NCI-H226 (cell line): ENCODE data around the gene ELAVL1.

ENCODE experiments used
- DNase-seq: peaks from one replicate; pipeline ENCODE4 v3.0.0-alpha.2; 2015

The ELAVL1 gene

DNA sequence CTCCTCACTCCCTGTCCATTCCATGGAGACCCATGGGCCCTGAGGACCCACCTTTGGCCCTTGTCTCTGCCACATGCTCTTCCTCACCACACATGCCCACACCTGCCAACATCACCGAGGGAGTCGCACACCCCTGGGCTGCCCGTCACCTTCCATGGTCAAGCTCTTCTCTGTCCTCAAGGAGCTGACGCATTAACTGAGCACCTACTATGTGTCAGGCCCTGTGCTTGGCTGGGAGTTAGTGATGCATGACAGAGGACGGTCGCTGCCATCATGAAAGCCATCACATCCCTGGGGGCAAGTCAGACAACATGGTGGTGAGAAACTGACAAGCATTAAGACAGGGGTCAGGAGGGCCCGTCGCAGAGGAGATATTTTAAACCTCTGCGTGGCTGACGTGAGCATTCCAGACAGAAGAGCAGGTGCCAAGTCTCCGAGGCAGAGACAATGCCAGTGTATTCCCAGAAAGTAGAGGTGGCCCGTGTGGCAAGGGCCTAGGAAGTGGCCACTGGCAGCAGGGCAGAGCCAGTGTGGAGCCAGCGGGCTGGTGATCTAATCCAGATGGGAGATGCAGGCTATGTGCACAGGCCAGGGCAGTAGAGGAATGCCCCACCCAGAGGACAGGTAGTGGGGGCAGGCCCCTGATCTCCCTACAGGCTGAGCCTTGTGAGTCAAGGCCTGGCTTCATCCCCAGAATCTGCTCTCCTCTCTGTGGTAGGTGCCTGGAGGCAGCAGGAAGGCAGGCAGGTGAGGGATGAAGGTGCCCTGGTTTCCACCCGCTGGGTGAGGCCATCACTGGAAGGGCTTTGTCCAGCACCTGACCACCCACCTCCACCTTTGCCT is 21.2 kb downstream of the ELAVL1 start:
- no peak for DNase-seq

DNA sequence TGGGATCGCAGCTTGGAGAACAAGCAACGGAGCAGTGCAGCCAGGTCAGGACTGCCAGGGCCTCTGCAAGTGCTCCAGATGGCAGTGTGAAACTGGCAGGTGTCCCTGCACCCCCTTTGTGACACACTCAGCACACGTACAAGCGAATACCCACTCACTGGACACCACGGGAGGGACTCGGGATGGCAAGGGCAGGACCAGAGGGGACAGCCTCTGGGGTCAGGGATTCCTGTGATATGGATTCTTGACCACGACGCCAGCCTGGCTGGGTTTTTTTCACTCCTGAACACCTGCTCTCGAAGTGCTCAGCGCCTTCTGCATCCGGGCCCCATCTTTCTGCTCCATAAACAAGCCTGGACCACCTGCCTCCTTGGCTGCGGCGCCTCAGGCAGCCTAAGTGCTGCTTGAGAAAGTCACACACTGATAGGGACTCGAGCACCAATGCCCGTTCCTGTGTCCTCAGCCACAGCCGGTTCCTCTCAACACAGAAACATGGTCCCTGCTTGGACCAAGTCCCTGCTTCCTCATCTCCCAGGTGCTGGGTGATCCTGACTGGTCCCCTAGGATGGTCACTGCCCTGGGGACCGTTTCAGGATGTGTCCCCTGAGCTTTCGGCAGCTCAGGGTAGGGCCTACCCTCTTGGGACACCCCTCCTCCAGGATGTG is 22.0 kb downstream of the ELAVL1 start:
- no peak for DNase-seq

DNA sequence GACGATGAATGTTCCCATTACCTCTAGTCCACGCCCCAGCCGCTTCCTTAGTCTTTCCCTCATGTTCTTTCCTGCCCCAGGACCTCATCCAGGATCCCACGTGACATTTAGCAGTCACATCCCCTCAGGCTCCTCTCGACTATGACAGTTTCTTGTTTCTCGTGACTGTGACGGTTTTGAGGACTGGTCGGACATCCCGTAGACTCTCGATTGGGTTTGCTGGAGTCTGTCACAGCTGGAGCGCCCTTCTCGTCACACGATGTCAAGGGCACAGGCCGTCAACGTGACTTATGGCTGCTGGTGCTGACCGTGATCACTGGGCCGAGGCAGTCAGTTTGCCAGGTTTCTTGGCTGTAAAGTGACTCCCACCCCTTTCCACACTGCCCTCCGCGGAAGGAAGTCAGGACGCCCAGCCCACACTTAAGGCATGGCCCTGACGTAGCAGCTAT is 22.8 kb downstream of the ELAVL1 start:
- DNase-seq: no peak

DNA sequence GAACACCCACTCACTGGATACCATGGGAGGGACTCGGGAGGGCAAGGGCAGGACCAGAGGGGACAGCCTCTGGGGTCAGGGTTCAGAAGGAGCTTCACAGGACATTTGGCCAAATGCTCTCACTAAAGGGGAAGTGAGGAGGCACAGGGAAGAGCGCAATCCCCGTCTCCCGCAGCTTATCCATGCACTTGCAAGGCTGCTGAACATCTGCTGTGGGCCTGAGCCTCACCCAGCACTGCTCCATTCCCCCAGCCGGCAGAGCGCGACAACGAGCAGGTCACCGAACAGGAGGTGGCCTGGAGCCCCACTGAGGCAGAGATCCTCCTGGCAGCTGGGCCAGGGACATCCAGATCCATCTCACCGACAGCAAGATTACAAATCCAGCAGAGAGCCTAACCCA is 23.3 kb downstream of the ELAVL1 start:
- DNase-seq: no peak

DNA sequence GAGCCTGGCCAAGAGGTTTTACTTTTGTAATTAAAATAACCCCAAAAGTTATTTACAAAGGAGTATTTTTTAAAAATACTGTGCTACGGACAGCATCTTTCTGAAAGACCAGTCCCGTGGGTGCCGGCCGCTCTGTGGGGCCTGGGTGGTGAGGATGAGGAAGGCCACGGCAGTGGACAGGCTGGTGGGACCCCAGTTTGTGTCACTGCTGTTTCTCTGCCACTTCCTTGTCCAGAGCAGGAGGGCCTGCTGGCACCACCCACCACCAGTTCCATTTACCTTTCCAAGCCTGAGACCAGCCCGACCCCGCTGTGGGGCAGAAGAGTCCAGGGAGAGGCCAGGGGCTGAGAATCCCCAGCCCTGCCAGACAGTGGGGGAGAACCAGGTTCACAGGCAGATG is 23.8 kb downstream of the ELAVL1 start:
- no peak for DNase-seq

DNA sequence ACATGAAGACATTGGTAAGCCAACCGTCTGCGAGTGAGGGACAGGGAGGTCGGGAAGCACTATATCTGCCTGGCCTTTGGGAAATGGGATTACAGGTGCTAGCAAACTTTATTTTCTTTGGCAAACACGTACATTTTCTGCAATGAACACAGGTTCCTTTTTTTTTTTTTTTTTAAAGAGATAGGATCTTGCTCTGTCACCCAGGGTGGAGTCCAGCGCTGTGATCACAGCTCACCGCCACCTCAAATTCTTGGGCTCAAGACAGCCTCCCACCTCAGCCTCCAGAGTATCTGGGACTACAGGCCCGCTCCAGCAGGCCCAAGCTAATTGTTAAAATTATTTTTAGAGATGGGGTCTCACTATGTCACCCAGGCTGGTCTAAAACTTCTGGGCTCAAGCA is 24.2 kb downstream of the ELAVL1 start:
- DNase-seq: no peak

DNA sequence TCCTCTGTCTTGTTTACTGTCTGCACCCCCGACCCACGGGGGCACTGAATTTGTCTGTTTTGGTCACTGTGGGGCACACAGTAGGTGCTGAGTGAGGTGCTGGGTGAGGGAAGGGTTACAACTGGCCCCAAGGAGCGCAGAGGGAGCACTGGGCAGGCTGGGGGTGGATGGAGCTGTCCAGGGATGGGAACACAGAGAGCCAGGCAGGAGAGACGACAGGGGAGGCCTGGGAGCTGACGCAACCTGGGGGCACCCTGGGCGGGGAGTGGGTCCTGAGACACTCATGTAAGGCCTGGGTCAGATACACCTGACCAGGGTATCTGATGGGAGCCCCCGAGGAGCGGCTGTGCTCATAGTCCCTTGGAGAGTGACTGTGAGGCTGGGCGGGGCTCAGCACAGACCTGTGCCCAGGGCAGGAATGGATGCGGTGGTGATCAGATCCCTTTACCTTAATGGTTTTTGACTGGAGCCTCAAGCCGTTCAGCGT is 24.8 kb downstream of the ELAVL1 start:
- no peak for DNase-seq

DNA sequence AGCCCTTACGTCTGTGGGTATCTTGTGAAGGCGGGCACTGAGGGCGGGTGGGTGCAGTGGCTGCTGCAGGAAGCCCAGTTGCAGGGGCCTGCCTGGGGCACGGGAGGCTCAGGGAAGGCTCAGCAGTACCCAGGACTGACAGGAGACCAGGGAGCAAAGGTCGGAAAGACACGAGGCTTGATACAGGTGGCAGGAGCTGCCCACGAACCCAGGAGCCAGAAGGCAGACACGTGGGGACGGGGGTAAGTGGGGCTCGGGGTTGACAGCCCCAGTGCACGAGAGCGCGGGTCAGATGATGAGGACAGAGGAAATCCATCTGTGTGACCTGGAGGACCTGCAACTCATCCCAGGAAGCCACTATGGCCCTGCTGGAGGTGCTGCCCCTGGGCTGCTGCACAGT is 25.3 kb downstream of the ELAVL1 start:
- no peak for DNase-seq

DNA sequence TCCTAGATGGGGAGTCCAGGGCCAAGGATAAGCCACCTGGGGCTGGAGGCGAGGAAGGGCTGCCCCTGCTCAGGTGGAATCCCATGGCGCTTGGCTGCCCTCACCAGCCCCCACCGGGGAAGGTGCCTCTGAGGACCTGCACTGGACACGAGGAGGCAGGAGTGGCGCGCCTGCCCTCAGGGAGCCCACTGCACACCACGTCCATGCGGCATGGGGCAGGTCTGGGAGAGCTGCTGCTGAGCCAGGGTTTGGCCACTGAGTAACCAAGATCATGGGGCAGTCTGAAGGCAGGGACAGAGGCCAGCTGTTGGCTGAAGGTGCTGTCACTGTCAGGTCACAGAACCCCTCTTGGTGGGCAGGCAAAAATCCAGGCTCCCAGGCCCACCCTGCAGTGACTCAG is 25.9 kb downstream of the ELAVL1 start:
- no peak for DNase-seq

DNA sequence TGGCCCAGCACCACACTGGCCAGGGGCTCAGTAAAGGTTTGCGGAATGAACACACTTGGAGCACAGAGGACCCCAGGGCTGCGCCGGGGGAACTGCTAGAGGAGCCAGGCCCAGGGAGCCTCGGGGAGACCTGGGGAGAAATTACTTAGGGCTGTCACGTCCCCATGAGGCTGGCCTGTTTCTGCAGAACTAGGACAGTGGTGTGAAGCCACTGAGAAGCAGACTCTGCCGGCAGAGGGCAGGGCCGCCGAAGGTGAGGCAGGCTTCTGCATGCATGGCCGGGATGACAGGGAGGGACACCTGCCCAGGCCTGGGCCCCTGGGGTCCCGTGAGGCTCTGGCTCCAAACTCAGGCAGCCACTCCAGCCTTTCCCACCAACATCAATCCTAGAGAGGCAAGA is 26.4 kb downstream of the ELAVL1 start:
- no peak for DNase-seq

DNA sequence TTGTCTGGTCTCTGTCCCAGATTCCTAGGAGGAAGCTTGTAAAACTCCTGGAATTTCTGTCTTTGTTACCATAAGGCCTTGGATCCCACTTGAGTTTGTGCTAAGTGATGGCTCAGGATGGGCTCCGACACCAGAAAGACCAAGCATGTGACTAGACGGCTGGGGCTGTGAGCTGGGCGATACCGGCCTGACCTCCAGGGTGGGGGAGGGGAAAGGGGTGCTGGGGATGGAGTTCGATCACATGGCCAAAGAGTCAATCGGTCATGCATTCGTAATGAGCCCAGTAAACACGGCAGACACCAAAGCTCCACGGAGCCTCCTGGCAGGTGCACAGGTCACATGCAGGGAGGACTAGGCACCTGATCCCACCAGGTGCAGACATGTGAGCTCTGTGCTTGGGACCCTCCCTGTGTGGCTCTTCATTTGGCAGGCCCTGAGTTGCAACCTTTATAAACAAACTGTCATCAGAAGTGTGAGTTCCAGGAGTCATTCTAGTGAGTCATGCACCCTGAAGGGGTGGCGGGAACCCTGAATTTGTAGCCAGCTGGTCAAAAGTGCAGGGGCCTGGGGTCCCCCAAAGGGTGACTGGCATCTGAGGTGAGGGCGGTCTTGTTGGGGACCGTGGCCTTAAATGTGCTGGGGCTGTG is 27.1 kb downstream of the ELAVL1 start:
- no peak for DNase-seq

DNA sequence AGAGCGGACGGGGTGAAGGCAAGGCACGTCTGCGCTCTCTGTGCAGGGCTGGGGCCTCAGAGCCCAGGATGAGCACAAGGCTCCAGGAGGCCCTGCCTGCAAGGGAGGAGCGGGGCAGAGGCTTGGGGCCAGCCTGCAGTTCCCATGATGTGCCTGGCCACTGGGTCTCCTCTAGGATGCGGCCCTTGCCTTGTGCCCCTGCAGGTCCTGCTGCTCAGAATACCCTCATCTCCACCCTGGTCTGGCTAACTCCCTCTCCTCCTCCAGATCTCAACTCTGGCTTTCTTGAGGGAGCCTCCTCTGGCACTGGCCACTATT is 27.8 kb downstream of the ELAVL1 start:
- DNase-seq: no peak

DNA sequence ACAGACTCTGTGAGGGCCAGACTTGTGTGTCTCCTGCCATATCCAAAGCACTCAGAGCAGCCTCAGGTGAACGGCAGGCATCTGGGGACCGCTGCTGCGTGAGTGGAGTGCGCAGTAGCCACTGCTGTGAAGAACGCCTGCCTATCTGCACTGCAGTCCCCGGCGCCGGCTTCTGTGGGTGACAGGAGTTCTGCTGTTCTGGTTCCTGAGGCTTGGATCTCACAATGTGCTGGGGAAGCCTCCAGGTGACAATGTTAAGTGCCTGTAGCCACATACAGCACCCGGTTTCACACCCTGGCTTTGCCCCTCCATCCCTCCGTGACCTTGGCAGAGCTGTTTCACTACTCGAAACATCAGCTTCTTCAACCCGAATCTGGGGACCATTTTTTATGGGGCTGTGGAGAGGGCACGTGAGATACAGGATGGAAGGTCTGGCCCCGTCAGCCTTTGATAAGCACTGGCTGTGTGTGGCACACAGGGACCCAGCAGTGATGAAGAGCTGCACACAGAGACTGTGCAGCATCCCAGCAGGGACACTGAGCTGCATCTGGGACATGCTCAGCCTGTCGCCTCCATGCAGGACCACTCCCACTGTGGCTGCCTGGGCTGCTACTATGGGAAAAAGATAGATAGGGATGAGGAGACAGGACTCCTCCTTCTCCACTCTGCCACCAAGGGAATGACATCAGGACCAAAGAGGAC is 28.3 kb downstream of the ELAVL1 start:
- no peak for DNase-seq

DNA sequence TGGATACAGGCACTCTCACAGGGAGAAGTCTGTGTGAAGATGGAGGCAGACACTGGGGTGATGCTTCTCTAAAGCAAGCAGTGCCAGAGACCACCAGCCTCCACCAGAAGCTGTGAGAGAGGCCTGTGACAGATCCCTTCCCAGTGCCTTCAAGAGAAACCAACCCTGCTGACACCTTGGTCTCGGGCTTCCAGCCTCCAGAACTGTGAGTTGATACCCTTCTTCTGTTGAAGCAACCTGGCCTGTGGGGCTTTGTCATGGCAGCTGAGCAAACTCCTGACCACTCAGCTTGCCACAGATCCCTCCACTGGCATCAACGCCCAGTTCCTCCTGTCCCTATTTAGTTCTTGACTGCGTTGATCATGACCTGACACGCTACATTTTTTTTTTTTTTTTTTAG is 29.0 kb downstream of the ELAVL1 start:
- DNase-seq: no peak

DNA sequence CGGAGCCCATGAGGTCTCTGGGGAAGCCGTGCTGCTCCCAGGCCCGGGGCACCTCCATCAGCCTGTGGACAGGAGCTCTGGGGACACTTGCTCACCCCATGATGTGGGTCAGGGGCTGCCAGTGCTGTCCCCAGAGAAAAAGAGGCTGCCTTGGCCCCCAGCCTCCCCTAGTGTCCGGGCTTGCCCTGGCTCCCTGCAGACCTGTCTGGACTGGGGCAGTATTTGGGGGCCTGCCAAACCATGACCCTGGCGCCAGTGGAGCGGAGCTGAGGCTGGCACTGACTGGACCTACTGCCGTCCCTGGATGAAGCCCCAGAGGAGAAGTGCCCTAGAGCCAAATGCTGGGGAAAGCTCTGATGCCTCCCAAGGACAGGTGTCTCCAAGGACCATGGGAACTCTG is 30.4 kb downstream of the ELAVL1 start:
- DNase-seq: no peak

DNA sequence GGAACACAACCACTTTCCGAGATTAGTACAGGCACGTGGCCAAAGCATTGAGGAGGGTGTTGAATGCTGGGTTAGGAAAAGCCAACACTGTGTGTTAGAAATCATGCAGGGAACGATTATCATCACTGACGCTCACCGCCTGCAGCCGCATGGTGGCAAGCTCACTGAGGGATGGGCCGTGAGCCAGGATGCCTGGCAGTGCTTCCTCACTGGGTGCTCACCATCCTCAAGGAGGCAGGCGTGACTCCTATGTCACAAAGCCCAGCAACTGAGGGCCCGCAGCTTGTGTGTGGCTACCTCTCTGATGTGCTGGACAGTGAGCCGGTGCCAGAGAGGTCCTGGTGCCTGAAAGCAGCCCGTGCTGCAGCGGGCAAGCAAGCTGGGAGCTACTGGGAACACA is 31.6 kb downstream of the ELAVL1 start:
- no peak for DNase-seq

DNA sequence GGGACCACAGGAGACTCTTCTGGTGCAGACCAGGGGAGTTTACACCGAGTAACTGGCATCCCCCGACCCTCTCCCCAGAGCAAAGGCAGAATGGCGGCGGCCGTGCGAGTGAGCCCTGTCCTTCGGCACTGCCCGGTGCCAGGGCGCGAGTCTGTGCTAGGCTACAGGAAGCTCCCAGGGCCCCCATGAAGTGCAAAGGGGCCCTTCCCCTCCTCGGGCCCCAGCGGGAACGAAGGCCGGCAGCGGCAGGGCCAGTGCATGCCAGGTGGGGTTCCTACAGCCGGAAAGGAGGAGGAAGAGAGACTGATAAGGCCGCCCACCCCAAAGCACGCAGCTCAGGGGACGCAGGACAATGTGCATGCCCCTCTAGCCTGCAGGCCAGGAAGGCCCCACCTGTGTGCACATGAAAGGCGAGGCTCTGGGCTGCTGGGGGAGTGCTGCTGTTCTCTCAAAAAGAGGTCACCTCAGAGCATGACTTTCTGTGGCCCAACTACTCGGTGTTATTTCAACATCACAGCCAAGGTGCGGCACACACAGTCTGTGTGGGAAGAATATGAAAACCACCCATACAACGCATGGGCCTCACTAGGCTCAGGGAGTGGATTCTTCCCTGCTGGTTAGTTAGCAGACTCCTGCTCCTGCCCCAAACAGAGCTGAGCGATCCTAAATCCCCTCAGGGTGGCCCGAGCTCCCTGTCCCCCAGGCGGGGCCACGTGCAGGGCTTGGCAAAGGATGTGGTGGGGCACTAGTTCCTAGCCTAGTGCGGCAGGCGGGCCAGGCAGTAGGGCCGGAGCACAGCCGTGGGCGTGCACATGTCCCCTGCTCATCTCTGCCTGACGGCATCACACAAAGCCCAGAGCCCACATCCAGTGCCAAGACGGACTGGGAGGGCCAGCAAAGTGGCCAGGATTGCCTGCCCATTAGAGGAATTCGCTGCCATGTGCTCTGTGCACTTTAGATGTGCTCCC is 33.6 kb downstream of the ELAVL1 start:
- DNase-seq: no peak

DNA sequence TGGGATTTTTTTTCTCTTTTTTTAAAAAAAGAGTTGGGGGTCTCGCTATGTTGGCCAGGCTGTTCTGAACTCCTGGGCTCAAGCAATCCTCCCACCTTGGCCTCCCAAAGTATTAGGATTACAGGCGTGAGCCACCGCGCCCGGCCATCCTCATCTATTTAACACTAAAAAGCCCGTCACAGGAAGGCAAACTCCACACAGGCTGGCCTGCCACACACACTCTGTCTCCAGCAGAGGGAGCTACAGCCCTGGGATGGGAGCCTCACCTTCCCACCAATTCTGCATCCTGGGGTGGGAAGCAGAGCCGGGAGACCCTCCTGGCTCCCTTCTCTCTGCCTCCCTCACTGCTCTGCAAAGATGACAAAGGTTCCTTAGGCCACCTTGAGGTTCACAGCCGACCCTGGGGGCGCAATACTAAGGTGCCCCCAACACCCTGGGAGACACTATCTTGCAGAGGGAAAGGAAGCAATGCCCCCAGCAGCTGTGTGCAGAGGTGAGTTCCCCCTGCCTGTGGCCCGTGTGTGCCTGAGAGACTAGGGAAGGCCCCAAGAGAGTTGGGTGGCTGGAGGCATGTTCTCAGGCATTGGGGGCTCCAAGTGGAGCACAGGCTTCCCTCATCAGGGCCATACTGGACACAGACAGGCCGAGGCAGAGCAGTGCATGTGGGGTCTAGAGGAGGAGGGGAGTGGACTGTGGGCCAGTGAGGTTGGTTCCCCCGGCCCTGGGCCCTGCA is 34.6 kb downstream of the ELAVL1 start:
- DNase-seq: no peak

DNA sequence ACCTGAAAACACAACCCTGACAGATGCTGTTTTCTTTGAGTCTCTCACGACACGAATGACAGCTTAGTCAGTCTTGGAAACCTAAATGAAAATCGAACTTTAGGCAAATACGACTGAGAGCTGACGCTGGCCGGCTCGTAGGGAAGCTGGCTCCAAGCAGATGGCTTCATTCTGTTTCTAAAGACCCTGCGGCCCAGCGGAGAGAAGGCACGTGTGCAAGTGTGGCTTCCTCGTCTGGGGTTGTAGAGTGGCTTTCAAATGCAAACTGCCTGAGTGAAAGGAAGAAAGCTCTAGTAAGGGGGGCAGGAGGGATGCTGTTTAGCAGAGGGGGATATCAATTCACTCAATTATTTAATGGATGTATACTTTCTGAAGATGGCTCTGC is 35.9 kb downstream of the ELAVL1 start:
- no peak for DNase-seq

DNA sequence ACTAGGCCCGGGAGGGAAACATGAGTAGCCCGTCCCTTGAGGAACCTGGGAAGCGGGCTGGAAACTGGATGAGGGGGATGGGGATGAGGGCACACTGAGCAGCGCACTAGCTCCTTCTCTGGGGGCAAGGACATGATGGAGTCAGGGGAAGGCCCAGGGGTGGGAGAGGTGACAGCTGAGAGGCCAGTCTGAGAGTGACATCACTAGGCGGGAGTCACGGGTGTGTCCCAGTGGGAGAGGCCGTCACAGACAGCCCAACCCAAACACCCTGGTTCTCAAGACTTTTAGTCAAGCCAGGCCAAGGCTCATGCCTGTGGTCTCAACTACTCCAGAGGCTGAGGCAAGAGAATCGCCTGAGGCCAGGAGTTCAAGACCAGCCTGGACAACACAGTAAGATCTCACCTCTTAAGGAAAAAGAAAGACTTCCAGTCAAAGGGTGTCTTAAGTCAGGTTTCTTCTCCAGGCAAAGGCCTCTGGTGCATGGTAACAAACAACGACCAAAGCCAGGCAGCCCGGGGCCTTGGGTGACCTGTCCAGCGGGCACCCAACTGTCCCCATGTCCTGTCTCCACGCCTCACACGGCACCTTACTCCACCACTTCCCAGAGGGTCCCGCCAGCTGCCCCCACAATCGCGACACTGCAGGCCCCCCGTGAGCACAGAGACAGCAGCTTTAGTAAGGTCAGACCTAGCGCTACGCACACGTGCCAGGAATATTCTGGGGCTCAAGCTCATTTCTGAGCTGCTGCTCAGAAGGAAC is 36.5 kb downstream of the ELAVL1 start:
- DNase-seq: no peak
